Ishikawa (cell line): ENCODE results near the gene TPGS2.

ENCODE experiments used
- EP300 ChIP-seq: IDR thresholded peaks from 2 replicates; pipeline ENCODE4 v1.6.1; 2012; ENCODE audit warnings: borderline replicate concordance
- FOXM1 ChIP-seq: IDR thresholded peaks from 2 replicates; pipeline ENCODE4 v1.6.1; 2012; ENCODE audit warnings: low read depth, borderline replicate concordance

- no peak for TF ChIP-seq FOXM1
- no peak for TF ChIP-seq EP300
Observed at GRCh38 chr18:36757991-36758390, 70.8 kb downstream of the TPGS2 start.
